ENCODE data around the gene FIS1. TPM values are rescaled to one million over a fixed set of nuclear protein-coding genes. Genes with fewer than 3 reads are reported as not detected.

FIS1 gene
- total and polyA plus RNA-seq, 3 donors from 2014 or later: 228 to 273 (median 233) TPM

- no peaks in the 10 kb centered on the region for H3K36me3 ChIP-seq (ENCODE audit: low read depth, missing control alignments)
- intact Hi-C loops (cut with DNase I; ENCODE audit: low total_unique reads): no loop called here
- peak overlapping the region; percentile 74 to 84 for H3K27ac ChIP-seq
- no peaks in the 10 kb centered on the region for H3K27me3 ChIP-seq
- peak overlapping the region; percentile 65 to 84 for H3K4me3 ChIP-seq
- peaks cover 19% of the 10 kb centered on the region for H3K4me1 ChIP-seq
- 36 to 64% methylated on average over 28 to 31 of the region's 31 CpGs for WGBS, 2 donors
- DNase-seq: peak; percentile 49
- TF ChIP-seq POLR2A (IDR thresholded peaks at IDR 0.05) (no peak), CTCF (IDR thresholded peaks at IDR 0.05) (no peak)
- no peaks in the 10 kb centered on the region for H3K9me3 ChIP-seq
These were observed 28.7 kb downstream of the FIS1 start for GRCh38 chr7:101216001-101216859.

DNA sequence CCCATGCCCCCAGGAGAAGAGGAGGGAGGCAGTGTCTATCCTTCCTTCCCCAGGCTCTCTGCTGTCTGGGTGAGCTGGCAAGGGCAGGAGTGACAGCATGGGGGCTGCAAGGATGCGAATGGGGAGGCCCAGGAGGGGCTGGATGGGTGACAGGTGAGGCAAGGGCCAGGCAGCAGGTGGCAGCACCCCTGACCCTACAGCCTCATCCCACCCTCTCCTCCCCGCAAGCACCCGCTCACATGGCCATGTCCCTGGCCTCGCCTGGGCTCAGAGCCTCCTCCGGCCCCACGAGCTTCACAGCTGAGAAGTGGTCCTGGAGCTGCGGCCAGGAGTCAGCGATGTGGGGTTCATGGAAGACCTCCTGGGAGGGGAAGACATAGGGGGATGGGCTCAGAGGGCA lies 32.9 kb downstream of the FIS1 start:
- Histone ChIP-seq H3K4me3 (no peak overlapping the region), H3K27me3 (no peaks in the 10 kb centered on the region), H3K9me3 (no peaks in the 10 kb centered on the region), H3K27ac (no peak overlapping the region), H3K36me3 (ENCODE audit: low read depth, missing control alignments) (no peaks in the 10 kb centered on the region), H3K4me1 (peaks cover 10% of the 10 kb centered on the region)
- WGBS, 2 donors: 95 to 98% methylated on average over 6 of the region's 8 CpGs
- no peak for DNase-seq
- intact Hi-C loops (cut with DNase I; ENCODE audit: low total_unique reads): no loop called here
- TF ChIP-seq POLR2A (IDR thresholded peaks at IDR 0.05): no peak
- no peak for TF ChIP-seq CTCF (IDR thresholded peaks at IDR 0.05)

DNA sequence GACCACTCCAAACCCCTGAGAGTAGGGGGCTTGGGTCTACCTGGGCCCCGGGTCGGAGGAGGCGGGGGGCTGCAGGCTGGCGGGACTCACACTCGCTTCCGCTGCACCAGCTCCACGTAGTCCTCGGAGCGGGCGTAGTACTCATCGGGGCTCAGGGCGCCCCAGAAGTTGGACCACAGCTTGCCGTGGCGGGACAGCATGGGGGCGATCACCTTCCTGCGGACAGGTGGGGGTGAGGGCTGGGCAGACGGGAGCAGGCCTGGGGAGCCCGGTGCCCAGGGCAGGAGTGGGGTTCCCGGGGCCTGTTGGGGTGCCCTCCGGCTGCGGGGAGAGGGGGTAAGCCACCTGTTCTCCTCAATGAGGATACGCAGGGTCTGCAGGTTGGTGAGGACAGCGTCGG lies 33.4 kb downstream of the FIS1 start:
- Histone ChIP-seq H3K4me3 (no peak overlapping the region), H3K27ac (no peak overlapping the region), H3K9me3 (no peaks in the 10 kb centered on the region), H3K27me3 (no peaks in the 10 kb centered on the region), H3K36me3 (ENCODE audit: low read depth, missing control alignments) (no peaks in the 10 kb centered on the region), H3K4me1 (peaks cover 8% of the 10 kb centered on the region)
- 90 to 97% methylated on average over 6 to 24 of the region's 24 CpGs for WGBS, 2 donors
- DNase-seq: no peak
- intact Hi-C loops (cut with DNase I; ENCODE audit: low total_unique reads): no loop called here
- no peak for TF ChIP-seq CTCF (IDR thresholded peaks at IDR 0.05)
- no peak for TF ChIP-seq POLR2A (IDR thresholded peaks at IDR 0.05)

DNA sequence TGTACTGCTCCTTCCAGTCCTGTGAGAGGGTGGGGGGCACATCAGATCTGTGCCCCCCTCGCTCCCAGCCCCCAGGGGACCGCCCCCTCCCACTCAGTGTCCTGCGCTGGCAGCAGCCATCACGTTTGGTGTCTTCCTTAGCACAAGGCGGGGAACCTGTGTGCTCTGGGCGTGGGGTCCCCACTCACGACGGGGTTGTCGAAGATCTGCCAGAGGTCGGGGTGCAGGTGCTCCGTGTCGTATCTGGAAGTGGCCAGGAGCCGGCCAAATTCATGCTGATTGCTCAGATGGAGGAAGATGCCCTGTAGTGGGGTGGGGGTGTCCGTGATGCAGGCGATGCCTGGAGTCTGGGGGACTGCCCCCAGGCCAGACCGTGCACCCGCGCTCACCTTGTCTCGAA lies 34.7 kb downstream of the FIS1 start:
- H3K4me1 ChIP-seq: no peaks in the 10 kb centered on the region
- H3K4me3 ChIP-seq: no peak overlapping the region
- WGBS, 2 donors: 90 to 92% methylated on average over 16 to 19 of the region's 19 CpGs
- no peak for DNase-seq
- H3K27me3 ChIP-seq: no peaks in the 10 kb centered on the region
- TF ChIP-seq POLR2A (IDR thresholded peaks at IDR 0.05) (no peak), CTCF (IDR thresholded peaks at IDR 0.05) (no peak)
- no peaks in the 10 kb centered on the region for H3K36me3 ChIP-seq (ENCODE audit: low read depth, missing control alignments)
- no peak overlapping the region for H3K27ac ChIP-seq
- no peaks in the 10 kb centered on the region for H3K9me3 ChIP-seq
- intact Hi-C loops (cut with DNase I; ENCODE audit: low total_unique reads): no loop called here

GRCh38 chr7:101208794-101209193 lies 36.1 kb downstream of the FIS1 start:
- WGBS, 2 donors: 90 to 95% methylated on average over 14 of the region's 14 CpGs
- Histone ChIP-seq H3K27me3 (no peaks in the 10 kb centered on the region), H3K27ac (no peak overlapping the region), H3K9me3 (no peaks in the 10 kb centered on the region), H3K36me3 (ENCODE audit: low read depth, missing control alignments) (no peaks in the 10 kb centered on the region), H3K4me3 (no peak overlapping the region), H3K4me1 (no peaks in the 10 kb centered on the region)
- DNase-seq: no peak
- intact Hi-C loops (cut with DNase I; ENCODE audit: low total_unique reads): no loop called here
- TF ChIP-seq POLR2A (IDR thresholded peaks at IDR 0.05) (no peak), CTCF (IDR thresholded peaks at IDR 0.05) (no peak)
